NCI-H345 treated with DMSO at 0.1 percent for 48 hours (cell line): Measurements from ENCODE around the gene ITIH5.
A peak's percentile ranks its signal among the peaks of the same experiment; 100 is the strongest.

ENCODE experiments used
- DNase-seq: peaks from one replicate; lab custom pipeline; 2025; ENCODE audit not compliant: unreplicated experiment; lab: John Stamatoyannopoulos, UW

The ITIH5 gene

GRCh38 chr10:7526017-7526400, 140.8 kb downstream of the ITIH5 start:
- DNase-seq: no peak

GRCh38 chr10:7525314-7526016, 141.3 kb downstream of the ITIH5 start:
- DNase-seq: peak; percentile 12

DNA sequence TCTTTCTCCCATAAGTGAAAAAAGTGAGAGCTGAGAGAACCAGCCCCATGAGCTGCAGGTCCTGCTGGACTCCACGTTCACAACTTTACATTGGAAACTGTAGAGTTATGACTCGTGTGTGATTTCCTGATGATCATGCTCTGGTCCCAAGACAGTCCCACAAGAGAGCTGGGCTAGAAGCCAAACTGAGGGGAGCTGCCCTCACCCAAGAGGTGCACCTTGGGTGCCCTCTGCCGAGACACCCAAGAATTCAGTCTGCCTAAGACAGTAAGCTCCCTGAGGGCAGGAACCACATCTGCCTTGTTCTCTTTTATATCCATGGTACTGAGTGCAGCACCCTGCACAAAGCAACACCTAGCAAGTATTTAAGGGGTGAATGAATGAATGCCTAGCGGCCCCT, 143.1 kb downstream of the ITIH5 start:
- DNase-seq: no peak

DNA sequence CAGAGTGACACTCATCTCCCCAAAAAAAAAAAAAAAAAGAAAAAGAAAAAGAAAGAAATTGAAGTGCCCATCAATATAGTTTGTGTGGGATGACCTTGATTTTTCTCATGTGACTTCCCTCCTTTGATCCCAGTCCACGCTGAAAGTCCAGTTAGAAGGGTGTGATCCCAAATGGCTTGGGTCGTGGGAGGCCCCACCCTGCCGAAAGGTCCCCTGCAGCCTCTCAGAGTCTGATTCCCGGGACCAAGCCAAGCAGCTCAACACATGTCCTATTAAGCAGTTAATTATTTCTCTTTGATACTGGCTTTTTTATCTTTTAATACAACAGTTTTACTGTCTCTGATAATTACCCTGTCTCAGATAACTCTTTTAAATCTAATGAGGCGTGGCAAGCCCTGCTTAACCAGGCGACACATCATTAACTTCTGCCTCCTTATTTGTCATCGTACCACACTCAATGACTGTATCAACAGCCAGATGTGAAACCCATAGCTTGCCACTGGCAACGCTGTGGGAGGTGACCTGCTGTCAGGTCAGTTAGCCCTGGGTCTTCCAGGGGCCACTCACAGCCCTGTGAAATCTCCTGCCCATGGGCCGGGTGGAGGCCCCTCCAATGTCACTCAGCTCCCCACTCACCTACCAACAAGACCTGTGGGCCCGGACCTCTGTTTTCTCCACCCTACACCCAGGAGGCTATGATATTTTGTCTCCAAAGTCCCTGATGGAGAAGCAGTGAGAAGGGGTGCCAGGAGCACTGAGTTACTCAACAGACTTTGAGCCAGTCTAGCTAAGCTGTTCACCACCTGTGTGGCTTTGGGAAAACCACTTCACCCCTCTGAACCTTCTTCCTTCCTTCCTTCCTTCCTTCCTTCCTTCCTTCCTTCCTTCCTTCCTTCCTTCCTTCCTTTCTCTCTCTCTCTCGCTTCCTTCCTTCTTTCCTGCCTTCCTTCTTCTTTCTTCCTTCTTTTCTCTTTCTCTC, 146.0 kb downstream of the ITIH5 start:
- DNase-seq: no peak

DNA sequence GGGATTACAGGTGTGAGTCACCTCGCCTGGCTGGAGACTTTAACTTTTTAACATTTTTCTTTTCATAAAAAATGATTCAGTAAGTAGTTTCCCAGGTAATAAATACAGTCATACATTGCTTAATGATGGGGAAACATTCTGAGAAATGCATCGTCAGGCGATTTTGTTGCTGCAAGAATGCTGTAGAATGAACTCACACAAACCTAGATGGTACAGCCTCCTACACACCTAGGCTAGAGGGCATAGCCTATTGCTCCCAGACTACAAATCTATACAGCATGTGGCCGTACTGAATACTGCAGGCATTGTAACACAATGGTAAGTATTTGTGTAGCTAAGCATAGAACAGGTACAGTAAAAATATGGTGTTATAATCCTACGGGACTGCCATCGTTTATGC, 147.4 kb downstream of the ITIH5 start:
- DNase-seq: no peak

GRCh38 chr10:7518693-7519092, 148.1 kb downstream of the ITIH5 start:
- no peak for DNase-seq

DNA sequence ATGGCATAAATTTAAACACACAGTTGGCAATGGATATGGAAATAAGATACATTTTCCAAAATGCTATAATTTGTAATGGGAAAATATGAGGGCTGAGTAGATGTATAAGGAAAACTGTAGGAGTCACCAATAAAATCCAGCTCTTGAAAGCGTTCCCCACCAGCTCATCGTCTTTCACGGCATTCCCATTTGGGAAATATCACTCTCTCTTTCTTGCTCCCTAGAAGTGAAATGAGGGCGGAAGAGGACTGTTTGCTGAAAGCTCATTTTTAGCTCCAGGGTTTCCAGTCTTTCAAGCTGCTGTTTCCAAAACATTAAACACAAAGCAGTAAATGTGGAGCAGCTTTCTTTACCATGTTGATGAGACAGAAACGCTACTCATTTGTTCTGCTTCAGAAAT, 151.3 kb downstream of the ITIH5 start:
- no peak for DNase-seq

DNA sequence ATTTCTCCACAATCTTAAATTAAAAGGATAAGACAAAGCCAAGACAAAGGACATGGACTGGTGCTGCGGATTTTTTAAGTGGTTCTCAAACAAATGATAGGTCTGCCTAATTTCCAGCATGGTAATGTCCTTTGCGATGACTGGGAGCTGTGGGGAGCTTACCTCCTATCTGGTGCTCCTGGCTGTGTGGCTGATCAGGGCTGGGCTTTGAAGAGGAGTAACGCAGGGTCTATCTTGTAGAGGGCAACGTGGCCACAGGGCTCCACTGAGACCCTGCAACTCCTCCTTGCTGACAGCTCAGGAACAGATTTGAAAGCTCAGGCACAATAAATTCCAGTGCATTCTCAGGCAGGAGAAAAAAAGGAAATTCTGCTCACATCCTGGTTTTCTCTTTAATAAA, 152.8 kb downstream of the ITIH5 start:
- DNase-seq: no peak

DNA sequence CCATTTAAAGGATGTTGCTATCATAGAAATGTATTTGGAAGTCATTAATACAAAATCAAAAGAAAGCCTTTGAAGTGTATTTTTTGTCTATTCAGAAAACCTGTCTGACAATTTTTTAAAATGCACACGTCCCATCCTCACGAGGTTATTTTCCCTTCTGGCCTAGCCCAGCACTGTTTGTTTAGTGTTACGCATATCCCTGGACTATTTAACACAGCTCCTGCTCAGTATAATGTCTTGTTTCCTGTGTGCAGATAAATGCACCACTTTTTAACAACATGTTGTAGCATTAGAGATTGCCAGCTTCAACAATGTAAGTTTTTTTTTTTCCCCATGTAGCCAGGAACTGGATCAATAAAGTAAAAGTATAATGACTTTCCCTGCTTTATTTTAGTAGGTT, 153.3 kb downstream of the ITIH5 start:
- no peak for DNase-seq

DNA sequence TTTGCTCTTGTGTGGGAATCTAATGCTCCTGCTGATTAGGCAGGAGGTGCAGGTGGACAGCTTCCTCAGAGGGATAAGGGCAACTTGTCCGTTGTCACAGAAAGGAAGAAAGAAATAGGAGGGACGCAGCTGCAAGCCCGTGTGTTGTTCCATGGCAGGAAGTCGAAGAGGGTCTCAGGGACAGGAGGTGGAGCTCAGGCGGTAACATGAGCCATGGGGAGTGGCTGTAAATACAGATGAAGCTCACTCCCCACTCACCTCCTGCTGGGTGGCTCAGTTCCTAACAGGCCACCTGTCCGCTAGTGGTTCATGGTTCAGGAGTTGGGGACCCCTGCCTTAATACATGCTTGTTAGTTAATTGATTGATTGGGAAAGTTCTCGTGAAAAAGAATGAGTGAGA, 154.3 kb downstream of the ITIH5 start:
- no peak for DNase-seq

- DNase-seq: no peak
Measured at GRCh38 chr10:7511612-7512011, 155.2 kb downstream of the ITIH5 start.
